Measurements from ENCODE around the gene MBNL2. TPM values are rescaled to one million over a fixed set of nuclear protein-coding genes. Genes with fewer than 3 reads are reported as not detected.

The MBNL2 gene
- total RNA-seq, 1 experiment from 2014 or later, result 17.8 TPM

DNA sequence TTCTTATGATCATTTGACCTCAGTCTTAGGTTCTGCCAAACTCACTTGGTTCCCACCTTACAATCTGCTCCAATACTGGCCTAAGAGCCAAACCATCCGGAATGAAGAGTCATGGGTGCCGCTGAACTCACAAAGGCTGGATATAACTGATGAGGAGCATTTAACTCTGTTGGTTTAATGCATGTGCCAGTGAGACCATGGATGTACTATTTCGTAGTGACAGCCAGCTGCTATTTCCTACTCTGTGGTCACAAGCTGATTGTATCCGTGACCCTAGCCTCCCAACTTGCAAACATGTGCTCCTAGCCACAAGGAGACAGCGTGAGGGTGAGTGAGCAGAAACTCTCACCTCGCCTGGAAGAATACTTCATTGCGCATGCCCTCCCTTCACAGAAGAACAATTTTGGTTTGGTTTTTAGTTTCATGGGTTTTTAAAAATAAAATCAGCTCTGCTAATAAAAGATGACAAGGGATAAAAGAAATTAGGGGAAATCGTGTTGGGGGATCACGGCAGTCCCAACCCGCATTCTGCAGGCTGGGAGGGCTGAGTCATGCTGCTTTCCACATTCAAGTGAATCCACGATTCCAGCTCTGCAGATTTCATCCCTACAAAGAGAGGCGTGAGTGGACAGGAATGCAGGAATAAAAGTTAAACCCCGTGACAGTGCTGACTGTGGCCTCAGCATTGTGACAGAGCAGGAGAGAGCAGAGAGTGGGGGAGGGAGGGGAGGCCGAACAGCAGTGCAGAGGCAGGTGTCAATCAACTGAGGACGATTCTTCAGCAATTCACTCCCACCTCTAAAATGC is 145.1 kb downstream of the MBNL2 start:
- Histone ChIP-seq H3K27me3 (ENCODE audit: low read length) (no peaks in the 10 kb centered on the region), H3K4me2 (ENCODE audit: low read length) (no peak overlapping the region), H3K9me2 (replicated peaks; ENCODE audit: low read length) (no peaks in the 10 kb centered on the region), H3K9me3 (ENCODE audit: low read length) (no peaks in the 10 kb centered on the region), H4K20me1 (ENCODE audit: low read length) (no peaks in the 10 kb centered on the region), H3K27ac (ENCODE audit: low read length) (no peak overlapping the region), H3K4me1 (ENCODE audit: insufficient read depth, low read length) (no peaks in the 10 kb centered on the region), H3K9ac (ENCODE audit: low read length) (no peak overlapping the region), H3F3A (ENCODE audit: low read length, unreplicated experiment) (no peaks in the 10 kb centered on the region), H2AFZ (ENCODE audit: low read length) (no peak overlapping the region), H3K4me3 (ENCODE audit: low read length) (no peak overlapping the region), H3K36me3 (ENCODE audit: low read depth, low read length) (no peaks in the 10 kb centered on the region), H3K79me2 (ENCODE audit: low read length) (no peaks in the 10 kb centered on the region)
- intact Hi-C loops (cut with micrococcal nuclease), result no loop called here
- no TSS peak for BruUV-seq (replicated peaks)
- TF ChIP-seq CTCF (conservative IDR thresholded peaks at IDR 0.05; ENCODE audit: low read depth, low read length) (no peak), EZH2phosphoT487 (IDR thresholded peaks at IDR 0.05; ENCODE audit: borderline replicate concordance, low read length) (no peak), EZH2 (IDR thresholded peaks at IDR 0.05; ENCODE audit: low read length, unreplicated experiment) (no peak)
- CTCF ChIA-PET, result no interaction called here
- DNase-seq (no peak), ATAC-seq (no peak)
- POLR2A ChIA-PET (ENCODE audit: unreplicated experiment), result no interaction called here

- H3K4me2 ChIP-seq (ENCODE audit: low read length), result no peak overlapping the region
- H3K27me3 ChIP-seq (ENCODE audit: low read length), result no peaks in the 10 kb centered on the region
- H3K9me3 ChIP-seq (ENCODE audit: low read length), result no peaks in the 10 kb centered on the region
- H3K27ac ChIP-seq (ENCODE audit: low read length), result no peak overlapping the region
- no peak overlapping the region for H2AFZ ChIP-seq (ENCODE audit: low read length)
- H3F3A ChIP-seq (ENCODE audit: low read length, unreplicated experiment), result no peaks in the 10 kb centered on the region
- intact Hi-C loops (cut with micrococcal nuclease), result no loop called here
- ChIA-PET CTCF (interaction anchor here (0.6 kb wide), 1 partner anchor 10 kb away, joined by 3 read pairs; no protein-coding TSS in a partner anchor), POLR2A (ENCODE audit: unreplicated experiment) (no interaction called here)
- H4K20me1 ChIP-seq (ENCODE audit: low read length), result no peaks in the 10 kb centered on the region
- H3K9me2 ChIP-seq (replicated peaks; ENCODE audit: low read length), result no peaks in the 10 kb centered on the region
- DNase-seq (no peak), ATAC-seq (no peak)
- no peaks in the 10 kb centered on the region for H3K79me2 ChIP-seq (ENCODE audit: low read length)
- no TSS peak for BruUV-seq (replicated peaks)
- TF ChIP-seq EZH2 (IDR thresholded peaks at IDR 0.05; ENCODE audit: low read length, unreplicated experiment) (no peak), EZH2phosphoT487 (IDR thresholded peaks at IDR 0.05; ENCODE audit: borderline replicate concordance, low read length) (no peak), CTCF (conservative IDR thresholded peaks at IDR 0.05; ENCODE audit: low read depth, low read length) (no peak)
- H3K4me3 ChIP-seq (ENCODE audit: low read length), result no peak overlapping the region
- no peak overlapping the region for H3K9ac ChIP-seq (ENCODE audit: low read length)
- H3K36me3 ChIP-seq (ENCODE audit: low read depth, low read length), result no peaks in the 10 kb centered on the region
- H3K4me1 ChIP-seq (ENCODE audit: insufficient read depth, low read length), result no peaks in the 10 kb centered on the region
Observed at GRCh38 chr13:97369261-97369893, 147.2 kb downstream of the MBNL2 start.

All from PC-3 (cell line).